Activated CD4-positive, alpha-beta T cell treated with anti-CD3 and anti-CD28 coated beads for 36 hours (primary cell): ENCODE measurements around the gene GDF15. TPM values are rescaled to one million over a fixed set of nuclear protein-coding genes. Genes with fewer than 3 reads are reported as not detected.

Experiments used
- ATAC-seq: fragments of 200-7000 bp; cut with Tn5 transposase; one replicate; pipeline ENCODE4 v1.10.0; 2021; ENCODE audit warnings: mild to moderate bottlenecking, moderate library complexity
- CTCF ChIA-PET: fragments of 350-600 bp; sonication (Branson Sonifier 250); formaldehyde crosslinking; loops from one replicate; lab custom pipeline; 2021; ENCODE audit warnings: antibody characterized with exemption; lab: Charles Lee
- POLR2A ChIA-PET: fragments of 350-600 bp; sonication (Branson Sonifier 250); formaldehyde crosslinking; loops from one replicate; lab custom pipeline; 2021; ENCODE audit warnings: antibody characterized with exemption, inconsistent platforms; lab: Charles Lee
- DNase-seq: peaks from one replicate; pipeline ENCODE4 v3.0.0-alpha.2; 2020
- H3K27ac Mint-ChIP-seq: one replicate; pipeline ENCODE4 v1.8.0; 2021; ENCODE audit warnings: mixed read lengths
- H3K27me3 Mint-ChIP-seq: one replicate; pipeline ENCODE4 v1.8.0; 2021; ENCODE audit warnings: mixed read lengths
- H3K36me3 Mint-ChIP-seq: one replicate; pipeline ENCODE4 v1.8.0; 2021; ENCODE audit warnings: low read depth, mixed read lengths
- H3K4me1 Mint-ChIP-seq: one replicate; pipeline ENCODE4 v1.8.0; 2021; ENCODE audit warnings: mixed read lengths
- H3K4me3 Mint-ChIP-seq: one replicate; pipeline ENCODE4 v1.8.0; 2021; ENCODE audit warnings: mild to moderate bottlenecking, moderate library complexity, mixed read lengths
- H3K9me3 Mint-ChIP-seq: one replicate; pipeline ENCODE4 v1.8.0; 2021; ENCODE audit warnings: low read depth, mixed read lengths
- intact Hi-C, 2 experiments: fragments of 100-400 bp; cut with DNase I in 1 of 2; cut with micrococcal nuclease in 1 of 2; formaldehyde crosslinking; loops; one replicate each; pipeline versions ENCODE4 v1.14.2 to v1.15.1; 2022 to 2024; cut with DNase I, micrococcal nuclease
- total RNA-seq, 2 experiments: library from RNA; stranded (reverse); gene quantifications; one replicate each; pipeline ENCODE4 v1.2.3, GENCODE V29; 2021

Gene GDF15
- total RNA-seq, 2 experiments from 2014 or later = not detected

- ChIA-PET CTCF (interaction anchor here (0.7 to 1.1 kb wide), 3 partner anchors 35 to 123 kb away, joined by 3 to 4 read pairs (median 3); no protein-coding TSS in a partner anchor), POLR2A (no interaction called here)
- no peak for ATAC-seq
- Mint-ChIP-seq H3K27me3 (peaks cover 43% of the 10 kb centered on the region), H3K4me3 (no peak overlapping the region), H3K36me3 (no peaks in the 10 kb centered on the region), H3K27ac (no peak overlapping the region), H3K9me3 (no peaks in the 10 kb centered on the region), H3K4me1 (peaks cover 4% of the 10 kb centered on the region)
- no peak for DNase-seq
- intact Hi-C loops = loop anchor here in 1 of 2 experiments (5.0 kb wide), 1 partner anchor 38 kb away; no protein-coding TSS in a partner anchor
These were observed 1.2 kb upstream of the GDF15 start for GRCh38 chr19:18384775-18385174.

DNA sequence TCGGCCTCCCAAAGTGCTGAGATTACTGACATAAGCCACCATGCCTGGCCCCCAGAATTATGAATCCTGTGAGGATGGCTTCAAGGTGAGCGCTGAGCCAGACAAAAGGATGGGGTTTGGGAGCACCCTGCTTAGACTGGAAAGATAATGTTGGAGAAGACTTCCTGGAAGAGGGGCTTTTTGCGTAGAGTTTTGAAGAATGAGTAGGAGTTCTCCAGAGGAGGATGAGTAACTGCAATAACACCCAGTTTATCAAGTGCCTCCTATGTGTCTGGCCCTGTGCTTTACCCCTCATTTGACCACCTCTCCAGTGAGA lies 641 bp upstream of the GDF15 start:
- ATAC-seq (no peak), DNase-seq (no peak)
- Mint-ChIP-seq H3K27ac (no peak overlapping the region), H3K36me3 (no peaks in the 10 kb centered on the region), H3K4me3 (no peak overlapping the region), H3K27me3 (peaks cover 43% of the 10 kb centered on the region), H3K4me1 (peaks cover 4% of the 10 kb centered on the region), H3K9me3 (no peaks in the 10 kb centered on the region)
- ChIA-PET CTCF (interaction anchor here (0.6 to 1.0 kb wide), 4 partner anchors 25 to 444 kb away, joined by 3 to 4 read pairs (median 3); no protein-coding TSS in a partner anchor), POLR2A (no interaction called here)
- intact Hi-C loops = loop anchor here in 1 of 2 experiments (5.0 kb wide), 1 partner anchor 37 kb away; no protein-coding TSS in a partner anchor

DNA sequence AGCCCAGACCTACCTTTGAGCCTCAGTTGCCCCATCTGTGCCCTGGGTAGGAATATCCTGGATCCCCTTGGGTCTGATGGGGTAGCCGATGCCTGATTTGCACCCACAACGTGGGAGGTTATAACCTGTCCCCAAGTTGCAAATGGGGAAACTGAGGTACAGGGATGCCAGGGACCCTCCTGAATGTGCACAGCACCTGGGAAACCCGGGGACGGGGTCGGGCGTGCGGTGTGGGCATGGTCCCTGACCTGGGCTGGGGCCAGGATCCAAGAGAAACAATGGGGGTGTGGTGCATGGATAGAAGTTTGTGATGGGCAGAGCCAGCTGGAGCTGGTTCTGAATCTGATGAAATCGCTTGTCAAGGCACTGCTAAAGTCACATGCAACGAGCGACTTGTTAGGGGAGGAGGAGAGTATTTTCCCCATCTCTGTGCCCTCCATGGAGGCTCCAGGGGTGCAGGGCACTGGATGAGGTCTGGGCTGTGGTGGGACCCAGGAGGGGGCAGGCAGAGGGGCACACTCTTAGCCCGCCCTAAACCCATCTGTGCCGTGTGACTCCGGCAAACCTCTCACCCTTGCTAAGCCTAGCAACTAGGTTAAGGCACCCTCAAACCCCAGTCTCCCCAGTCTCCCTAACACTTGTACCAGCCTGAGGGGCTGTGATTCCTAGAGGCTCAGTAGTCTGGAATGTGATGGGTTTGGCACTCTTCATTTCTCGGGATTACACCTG lies 749 bp downstream of the GDF15 start:
- peaks cover 4% of the 10 kb centered on the region for H3K4me1 Mint-ChIP-seq
- DNase-seq (no peak), ATAC-seq (no peak)
- no peak overlapping the region for H3K4me3 Mint-ChIP-seq
- H3K27me3 Mint-ChIP-seq = peaks cover 47% of the 10 kb centered on the region
- H3K9me3 Mint-ChIP-seq = no peaks in the 10 kb centered on the region
- intact Hi-C loops = loop anchor here in 1 of 2 experiments (5.0 kb wide), 1 partner anchor 36 kb away; no protein-coding TSS in a partner anchor
- ChIA-PET POLR2A (interaction anchor here (0.6 kb wide), 1 partner anchor 650 kb away, joined by 3 read pairs; no protein-coding TSS in a partner anchor), CTCF (interaction anchor here (0.6 to 4.9 kb wide), 6 partner anchors 17 to 85 kb away, joined by 3 to 48 read pairs (median 4); partner anchors contain the start of gene SSBP4)
- no peak overlapping the region for H3K27ac Mint-ChIP-seq
- H3K36me3 Mint-ChIP-seq = no peaks in the 10 kb centered on the region

- H3K4me3 Mint-ChIP-seq = peak overlapping the region; percentile 67
- ChIA-PET CTCF (interaction anchor here (0.5 to 4.9 kb wide), 34 partner anchors 9 to 597 kb away, joined by 3 to 48 read pairs (median 4); partner anchors contain the start of genes LRRC25, PGPEP1 and SSBP4), POLR2A (interaction anchor here (0.6 kb wide), 1 partner anchor 802 kb away, joined by 10 read pairs; no protein-coding TSS in a partner anchor)
- DNase-seq (peak; percentile 88), ATAC-seq (peak; percentile 86)
- no peaks in the 10 kb centered on the region for H3K9me3 Mint-ChIP-seq
- H3K27me3 Mint-ChIP-seq = peaks cover 45% of the 10 kb centered on the region
- no peak overlapping the region for H3K27ac Mint-ChIP-seq
- H3K4me1 Mint-ChIP-seq = peaks cover 4% of the 10 kb centered on the region
- intact Hi-C loops = loop anchor here (1.0 to 5.0 kb wide), 2 partner anchors 22 to 34 kb away; no protein-coding TSS in a partner anchor
- no peaks in the 10 kb centered on the region for H3K36me3 Mint-ChIP-seq
These were observed 2.4 kb downstream of the GDF15 start for GRCh38 chr19:18388100-18388959.

- Mint-ChIP-seq H3K9me3 (no peaks in the 10 kb centered on the region), H3K4me3 (no peak overlapping the region), H3K36me3 (peaks cover 1% of the 10 kb centered on the region), H3K27me3 (peaks cover 48% of the 10 kb centered on the region), H3K4me1 (peaks cover 4% of the 10 kb centered on the region), H3K27ac (no peak overlapping the region)
- intact Hi-C loops = loop anchor here (1.0 to 5.0 kb wide), 2 partner anchors 21 to 33 kb away; no protein-coding TSS in a partner anchor
- ChIA-PET CTCF (interaction anchor here (0.9 to 4.9 kb wide), 20 partner anchors 8 to 201 kb away, joined by 3 to 48 read pairs (median 4); partner anchors contain the start of genes LRRC25, PGPEP1 and SSBP4), POLR2A (no interaction called here)
- no peak for DNase-seq
- ATAC-seq = no peak
These were observed 3.2 kb downstream of the GDF15 start for GRCh38 chr19:18388960-18389725.

DNA sequence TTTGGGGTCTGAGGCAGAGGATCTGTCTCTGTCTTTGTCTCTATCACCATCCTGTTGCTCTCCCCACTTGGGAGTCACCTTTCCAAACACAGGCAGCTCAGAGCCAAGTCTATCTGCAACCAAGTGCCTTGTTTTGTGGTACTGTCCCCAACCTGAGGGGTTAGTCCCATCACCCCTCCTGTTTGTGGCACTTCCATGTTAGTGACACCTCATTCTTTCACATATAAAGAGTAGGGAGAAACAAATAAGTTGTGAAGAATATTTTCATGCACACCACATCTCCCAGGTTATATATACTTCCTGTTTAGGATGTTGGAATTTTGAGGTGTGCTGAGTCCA lies 3.7 kb downstream of the GDF15 start:
- DNase-seq (no peak), ATAC-seq (no peak)
- POLR2A ChIA-PET = no interaction called here
- no peak overlapping the region for H3K4me3 Mint-ChIP-seq
- H3K27me3 Mint-ChIP-seq = peaks cover 44% of the 10 kb centered on the region
- no peak overlapping the region for H3K27ac Mint-ChIP-seq
- no peaks in the 10 kb centered on the region for H3K9me3 Mint-ChIP-seq
- peaks cover 4% of the 10 kb centered on the region for H3K4me1 Mint-ChIP-seq
- peaks cover 1% of the 10 kb centered on the region for H3K36me3 Mint-ChIP-seq
- CTCF ChIA-PET = interaction anchor here (1.0 to 4.9 kb wide), 7 partner anchors 17 to 110 kb away, joined by 3 to 48 read pairs (median 7); partner anchors contain the start of gene SSBP4
- intact Hi-C loops = loop anchor here in 1 of 2 experiments (5.0 kb wide), 1 partner anchor 33 kb away; no protein-coding TSS in a partner anchor

DNA sequence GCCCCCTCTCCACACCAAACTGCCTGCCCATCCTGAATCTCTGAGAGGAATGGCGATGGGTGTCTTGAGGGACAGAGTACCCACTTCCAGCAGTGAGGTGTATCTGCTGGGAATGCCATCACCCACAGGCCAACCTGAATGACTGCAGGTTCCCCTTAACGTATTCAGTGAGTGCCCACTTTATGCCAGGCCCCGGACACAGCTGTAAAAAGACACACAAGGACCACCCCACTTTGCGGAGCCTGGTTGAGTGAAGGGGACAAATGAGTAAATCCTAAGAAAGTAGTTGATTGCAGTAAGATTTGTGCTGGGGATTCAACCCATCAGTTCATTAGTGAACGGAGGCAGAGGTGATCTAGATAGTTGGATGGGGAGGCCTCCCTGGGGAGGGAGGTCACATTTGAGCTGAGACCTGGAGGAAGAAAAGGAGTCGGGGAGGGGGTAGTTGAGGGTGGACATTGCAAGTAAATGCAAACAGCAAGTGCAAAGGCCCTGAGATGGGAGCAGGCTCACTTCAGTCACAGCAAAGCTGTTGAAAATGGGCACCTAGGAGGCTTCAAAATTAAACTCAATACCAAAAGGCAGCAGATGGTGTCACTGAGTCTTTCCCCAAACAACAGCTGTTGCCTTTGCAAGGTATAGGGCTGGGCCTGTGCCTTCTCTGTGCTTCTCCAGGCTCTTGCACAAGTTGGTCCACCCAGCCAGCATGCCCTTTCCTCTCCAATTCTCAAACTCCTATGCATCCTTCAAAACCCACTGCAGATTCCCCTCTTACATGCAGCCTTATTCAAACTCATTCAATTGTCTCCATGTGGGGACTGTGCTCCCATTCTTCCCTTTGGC lies 4.3 kb downstream of the GDF15 start:
- H3K4me1 Mint-ChIP-seq = peaks cover 4% of the 10 kb centered on the region
- peaks cover 41% of the 10 kb centered on the region for H3K27me3 Mint-ChIP-seq
- intact Hi-C loops = no loop called here
- H3K9me3 Mint-ChIP-seq = no peaks in the 10 kb centered on the region
- CTCF ChIA-PET = interaction anchor here (0.7 to 4.9 kb wide), 7 partner anchors 18 to 1054 kb away, joined by 3 to 48 read pairs (median 4); partner anchors contain the start of gene SSBP4
- no peak for ATAC-seq
- POLR2A ChIA-PET = no interaction called here
- no peak for DNase-seq
- no peak overlapping the region for H3K27ac Mint-ChIP-seq
- H3K36me3 Mint-ChIP-seq = peaks cover 1% of the 10 kb centered on the region
- H3K4me3 Mint-ChIP-seq = no peak overlapping the region

GRCh38 chr19:18391509-18392075 lies 5.6 kb downstream of the GDF15 start:
- POLR2A ChIA-PET = no interaction called here
- DNase-seq (no peak), ATAC-seq (no peak)
- peaks cover 4% of the 10 kb centered on the region for H3K4me1 Mint-ChIP-seq
- H3K9me3 Mint-ChIP-seq = no peaks in the 10 kb centered on the region
- H3K27ac Mint-ChIP-seq = no peak overlapping the region
- CTCF ChIA-PET = interaction anchor here (0.8 to 1.5 kb wide), 3 partner anchors 19 to 1056 kb away, joined by 3 to 4 read pairs (median 4); no protein-coding TSS in a partner anchor
- intact Hi-C loops = no loop called here
- no peak overlapping the region for H3K4me3 Mint-ChIP-seq
- H3K27me3 Mint-ChIP-seq = peaks cover 29% of the 10 kb centered on the region
- H3K36me3 Mint-ChIP-seq = peaks cover 1% of the 10 kb centered on the region

DNA sequence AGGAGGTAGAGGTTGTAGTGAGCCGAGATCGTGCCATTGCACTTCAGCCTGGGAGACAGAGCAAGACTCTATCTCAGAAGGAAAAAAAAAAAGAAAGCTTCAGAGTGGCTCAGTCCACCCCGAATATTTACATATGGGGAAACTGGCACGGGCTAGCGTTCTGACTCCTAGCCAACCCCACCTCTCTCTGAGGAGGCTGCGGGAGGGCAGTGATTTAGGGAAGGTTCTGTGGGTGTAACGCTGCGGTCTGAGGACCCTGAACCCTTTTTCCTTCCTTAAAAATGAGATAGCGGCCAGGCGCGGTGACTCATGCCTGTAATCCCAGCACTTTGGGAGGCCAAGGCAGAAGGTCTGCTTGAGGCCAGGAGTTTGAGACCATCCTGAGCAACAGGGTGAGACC lies 6.5 kb downstream of the GDF15 start:
- intact Hi-C loops = no loop called here
- Mint-ChIP-seq H3K4me3 (no peak overlapping the region), H3K9me3 (no peaks in the 10 kb centered on the region), H3K27ac (no peak overlapping the region), H3K27me3 (peaks cover 24% of the 10 kb centered on the region), H3K4me1 (peaks cover 4% of the 10 kb centered on the region), H3K36me3 (peaks cover 1% of the 10 kb centered on the region)
- ChIA-PET CTCF (interaction anchor here (0.6 to 1.5 kb wide), 3 partner anchors 11 to 115 kb away, joined by 3 read pairs; no protein-coding TSS in a partner anchor), POLR2A (no interaction called here)
- ATAC-seq = no peak
- no peak for DNase-seq
